Activated naive CD4-positive, alpha-beta T cell treated with Interleukin-2 at 50 U/mL for 16 hours (primary cell): ENCODE measurements around the gene BAIAP2L1.
"Not testable (repeated sequence)": the region's sequence is repeated elsewhere in the genome, so short reads cannot be mapped to it uniquely, and the experiment has no call there.

ENCODE experiments used
- DNase-seq: peaks from one replicate; pipeline ENCODE4 v3.0.0-alpha.2; 2020

Gene BAIAP2L1

GRCh38 chr7:98398567-98399372 lies 2.1 kb downstream of the BAIAP2L1 start:
- DNase-seq: no peak

GRCh38 chr7:98396768-98397167 lies 4.1 kb downstream of the BAIAP2L1 start:
- DNase-seq: no peak

- no peak for DNase-seq
These were observed 4.9 kb downstream of the BAIAP2L1 start for GRCh38 chr7:98395951-98396350.

- DNase-seq: no peak
These were observed 5.4 kb downstream of the BAIAP2L1 start for GRCh38 chr7:98395481-98395880.

- DNase-seq: no peak
These were observed 6.5 kb downstream of the BAIAP2L1 start for GRCh38 chr7:98394377-98394836.

GRCh38 chr7:98387544-98388226 lies 13.2 kb downstream of the BAIAP2L1 start:
- DNase-seq: no peak

GRCh38 chr7:98387131-98387530 lies 13.8 kb downstream of the BAIAP2L1 start:
- DNase-seq: no peak

- not testable (repeated sequence) for DNase-seq
These were observed 15.4 kb downstream of the BAIAP2L1 start for GRCh38 chr7:98385532-98385931.

- no peak for DNase-seq
These were observed 22.6 kb downstream of the BAIAP2L1 start for GRCh38 chr7:98378210-98378819.

- DNase-seq: no peak
These were observed 24.2 kb downstream of the BAIAP2L1 start for GRCh38 chr7:98376711-98377110.

- no peak for DNase-seq
These were observed 25.2 kb downstream of the BAIAP2L1 start for GRCh38 chr7:98375664-98376063.

- DNase-seq: no peak
These were observed 26.6 kb downstream of the BAIAP2L1 start for GRCh38 chr7:98374285-98374680.

- DNase-seq: no peak
These were observed 27.9 kb downstream of the BAIAP2L1 start for GRCh38 chr7:98372993-98373392.

GRCh38 chr7:98369726-98370125 lies 31.2 kb downstream of the BAIAP2L1 start:
- no peak for DNase-seq

GRCh38 chr7:98368716-98369115 lies 32.2 kb downstream of the BAIAP2L1 start:
- no peak for DNase-seq

- DNase-seq: no peak
These were observed 34.3 kb downstream of the BAIAP2L1 start for GRCh38 chr7:98366562-98366938.

GRCh38 chr7:98365863-98366561 lies 34.9 kb downstream of the BAIAP2L1 start:
- no peak for DNase-seq

- no peak for DNase-seq
These were observed 36.7 kb downstream of the BAIAP2L1 start for GRCh38 chr7:98364220-98364619.

GRCh38 chr7:98362517-98362916 lies 38.4 kb downstream of the BAIAP2L1 start:
- no peak for DNase-seq

- no peak for DNase-seq
These were observed 40.4 kb downstream of the BAIAP2L1 start for GRCh38 chr7:98360221-98361130.

GRCh38 chr7:98359395-98359794 lies 41.5 kb downstream of the BAIAP2L1 start:
- no peak for DNase-seq

GRCh38 chr7:98358706-98359105 lies 42.2 kb downstream of the BAIAP2L1 start:
- DNase-seq: no peak
